ENCODE results near the gene CERS1. TPM values are rescaled to one million over a fixed set of nuclear protein-coding genes. Genes with fewer than 3 reads are reported as not detected.

CERS1 gene
- total and polyA plus RNA-seq, 5 donors, result 1.1 to 1.9 (median 1.3) TPM

- Histone ChIP-seq H3K4me3 (ENCODE audit: low read length) (no peak overlapping the region), H3K9me3 (ENCODE audit: control insufficient read depth, low read length) (no peaks in the 10 kb centered on the region), H3K27ac (ENCODE audit: low read length) (no peak overlapping the region), H3K27me3 (ENCODE audit: control insufficient read depth, insufficient read depth) (no peaks in the 10 kb centered on the region), H3K4me1 (ENCODE audit: control insufficient read depth, insufficient read depth, low read length) (no peaks in the 10 kb centered on the region)
- intact Hi-C loops (cut with DNase I), result loop anchor here in 2 of 4 donors (10.0 kb wide), 1 partner anchor 415 kb away; no protein-coding TSS in a partner anchor
- DNase-seq (peak in 2 of 3 donors; percentile 52 to 75), ATAC-seq (peak; percentile 40 to 57)
- WGBS, result 54% methylated on average over 12 of the region's 12 CpGs
Observed at GRCh38 chr19:18859676-18860301, 36.2 kb downstream of the CERS1 start.

GRCh38 chr19:18858906-18859646 is 36.9 kb downstream of the CERS1 start:
- ATAC-seq (no peak), DNase-seq (no peak)
- intact Hi-C loops (cut with DNase I), result loop anchor here in 1 of 4 donors (10.0 kb wide), 1 partner anchor 414 kb away; no protein-coding TSS in a partner anchor

GRCh38 chr19:18857223-18857622 is 38.7 kb downstream of the CERS1 start:
- Histone ChIP-seq H3K27ac (ENCODE audit: low read length) (no peak overlapping the region), H3K4me1 (ENCODE audit: control insufficient read depth, insufficient read depth, low read length) (no peaks in the 10 kb centered on the region), H3K4me3 (ENCODE audit: low read length) (no peak overlapping the region), H3K9me3 (ENCODE audit: control insufficient read depth, low read length) (no peaks in the 10 kb centered on the region), H3K27me3 (ENCODE audit: control insufficient read depth, insufficient read depth) (no peaks in the 10 kb centered on the region)
- 94% methylated on average over 13 of the region's 13 CpGs for WGBS
- ATAC-seq (no peak), DNase-seq (no peak)
- intact Hi-C loops (cut with DNase I), result loop anchor here in 1 of 4 donors (10.0 kb wide), 1 partner anchor 412 kb away; no protein-coding TSS in a partner anchor

More at GRCh38 chr19:18858906-18859646, 36.9 kb downstream of the CERS1 start:
- Histone ChIP-seq H3K9me3 (ENCODE audit: control insufficient read depth, low read length) (no peaks in the 10 kb centered on the region), H3K27ac (ENCODE audit: low read length) (no peak overlapping the region), H3K27me3 (ENCODE audit: control insufficient read depth, insufficient read depth) (no peaks in the 10 kb centered on the region), H3K4me3 (ENCODE audit: low read length) (no peak overlapping the region), H3K4me1 (ENCODE audit: control insufficient read depth, insufficient read depth, low read length) (no peaks in the 10 kb centered on the region)
- WGBS, result 79% methylated on average over 21 of the region's 21 CpGs

GRCh38 chr19:18856385-18857126 is 39.4 kb downstream of the CERS1 start:
- H3K27ac ChIP-seq (ENCODE audit: low read length), result no peak overlapping the region
- no peak for ATAC-seq
- H3K4me3 ChIP-seq (ENCODE audit: low read length), result no peak overlapping the region
- intact Hi-C loops (cut with DNase I), result loop anchor here in 1 of 4 donors (10.0 kb wide), 1 partner anchor 412 kb away; no protein-coding TSS in a partner anchor
- no peak for DNase-seq
- H3K4me1 ChIP-seq (ENCODE audit: control insufficient read depth, insufficient read depth, low read length), result no peaks in the 10 kb centered on the region
- WGBS, result 87% methylated on average over 22 of the region's 22 CpGs
- H3K27me3 ChIP-seq (ENCODE audit: control insufficient read depth, insufficient read depth), result no peaks in the 10 kb centered on the region
- no peaks in the 10 kb centered on the region for H3K9me3 ChIP-seq (ENCODE audit: control insufficient read depth, low read length)

DNA sequence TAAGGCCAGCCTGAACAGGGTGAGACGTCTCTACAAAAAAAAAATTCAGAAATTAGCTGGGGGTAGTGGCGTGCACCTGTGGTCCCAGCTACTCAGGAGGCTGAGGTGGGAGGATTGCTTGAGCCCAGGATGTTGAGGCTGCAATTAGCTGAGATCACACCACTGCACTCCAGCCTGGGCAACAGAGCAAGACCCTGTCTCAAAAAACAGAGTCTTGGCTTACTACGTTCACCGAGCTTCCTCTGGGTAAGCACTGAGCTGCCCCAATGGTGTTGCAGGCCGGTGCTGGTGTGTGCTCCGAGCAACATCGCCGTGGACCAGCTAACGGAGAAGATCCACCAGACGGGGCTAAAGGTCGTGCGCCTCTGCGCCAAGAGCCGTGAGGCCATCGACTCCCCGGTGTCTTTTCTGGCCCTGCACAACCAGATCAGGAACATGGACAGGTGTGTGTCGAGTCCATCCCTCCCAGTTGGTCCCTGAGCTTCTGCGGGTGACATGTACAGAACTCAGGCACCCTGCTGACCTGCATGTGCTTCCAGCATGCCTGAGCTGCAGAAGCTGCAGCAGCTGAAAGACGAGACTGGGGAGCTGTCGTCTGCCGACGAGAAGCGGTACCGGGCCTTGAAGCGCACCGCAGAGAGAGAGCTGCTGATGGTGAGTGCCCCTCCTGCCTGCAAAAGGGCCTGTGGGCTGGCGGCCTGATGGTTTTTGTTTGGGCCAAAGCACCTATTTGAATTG is 40.1 kb downstream of the CERS1 start:
- H3K27me3 ChIP-seq (ENCODE audit: control insufficient read depth, insufficient read depth), result no peaks in the 10 kb centered on the region
- no peaks in the 10 kb centered on the region for H3K9me3 ChIP-seq (ENCODE audit: control insufficient read depth, low read length)
- H3K4me1 ChIP-seq (ENCODE audit: control insufficient read depth, insufficient read depth, low read length), result peaks cover under 1% of the 10 kb centered on the region
- intact Hi-C loops (cut with DNase I), result loop anchor here in 1 of 4 donors (10.0 kb wide), 1 partner anchor 411 kb away; no protein-coding TSS in a partner anchor
- DNase-seq, result no peak
- no peak overlapping the region for H3K27ac ChIP-seq (ENCODE audit: low read length)
- no peak overlapping the region for H3K4me3 ChIP-seq (ENCODE audit: low read length)
- WGBS, result 91% methylated on average over 27 of the region's 27 CpGs
- no peak for ATAC-seq

GRCh38 chr19:18854982-18855381 is 41.0 kb downstream of the CERS1 start:
- Histone ChIP-seq H3K9me3 (ENCODE audit: control insufficient read depth, low read length) (no peaks in the 10 kb centered on the region), H3K27me3 (ENCODE audit: control insufficient read depth, insufficient read depth) (no peaks in the 10 kb centered on the region), H3K27ac (ENCODE audit: low read length) (no peak overlapping the region), H3K4me1 (ENCODE audit: control insufficient read depth, insufficient read depth, low read length) (peaks cover 7% of the 10 kb centered on the region), H3K4me3 (ENCODE audit: low read length) (no peak overlapping the region)
- intact Hi-C loops (cut with DNase I), result loop anchor here in 1 of 4 donors (10.0 kb wide), 1 partner anchor 410 kb away; no protein-coding TSS in a partner anchor
- 96% methylated on average over 33 of the region's 33 CpGs for WGBS
- DNase-seq (no peak), ATAC-seq (no peak)

DNA sequence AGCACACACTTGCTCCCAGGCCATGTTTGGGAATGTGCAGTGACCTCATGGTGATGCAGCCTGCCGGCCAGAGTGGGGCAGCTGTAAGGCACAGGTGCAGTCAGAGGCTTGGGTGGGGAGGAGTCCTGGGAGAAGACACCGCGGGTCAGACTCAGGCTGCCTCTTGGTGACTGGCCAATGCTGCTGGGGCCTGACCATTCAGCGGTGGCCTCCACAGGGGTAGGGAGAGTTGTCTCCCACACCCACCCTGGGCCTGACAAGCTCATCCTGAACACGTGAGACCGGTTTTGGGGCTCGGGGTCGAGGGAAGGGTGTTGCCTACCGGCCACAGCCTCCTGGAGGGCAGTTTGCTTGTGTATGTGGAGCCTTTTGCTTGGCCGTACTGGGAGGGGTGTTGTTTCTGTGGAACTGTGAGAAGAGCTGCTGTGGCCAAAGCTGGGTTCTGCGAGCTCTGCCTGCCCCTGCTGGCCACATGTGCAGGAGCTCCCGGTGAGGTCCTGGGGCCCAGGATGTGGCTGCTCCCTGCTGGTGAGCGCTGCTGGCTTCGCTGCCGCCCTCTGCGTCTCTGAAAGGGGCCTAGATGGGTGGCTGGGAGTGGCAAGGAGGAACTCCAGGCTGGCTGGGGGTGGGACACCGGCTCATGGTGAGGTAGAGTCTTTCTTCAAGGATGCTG is 42.1 kb downstream of the CERS1 start:
- ATAC-seq, result no peak

GRCh38 chr19:18852648-18853047 is 43.3 kb downstream of the CERS1 start:
- intact Hi-C loops (cut with DNase I), result loop anchor here in 1 of 4 donors (10.0 kb wide), 1 partner anchor 408 kb away; no protein-coding TSS in a partner anchor
- peaks cover 20% of the 10 kb centered on the region for H3K4me1 ChIP-seq (ENCODE audit: control insufficient read depth, insufficient read depth, low read length)
- WGBS, result 85% methylated on average over 12 of the region's 12 CpGs
- ATAC-seq (no peak), DNase-seq (peak in 2 of 3 donors; percentile 12 to 18)
- no peak overlapping the region for H3K27ac ChIP-seq (ENCODE audit: low read length)
- H3K4me3 ChIP-seq (ENCODE audit: low read length), result no peak overlapping the region
- H3K9me3 ChIP-seq (ENCODE audit: control insufficient read depth, low read length), result no peaks in the 10 kb centered on the region
- H3K27me3 ChIP-seq (ENCODE audit: control insufficient read depth, insufficient read depth), result no peaks in the 10 kb centered on the region

More for the DNA sequence above, 42.1 kb downstream of the CERS1 start:
- WGBS, result 87% methylated on average over 17 of the region's 17 CpGs
- Histone ChIP-seq H3K27me3 (ENCODE audit: control insufficient read depth, insufficient read depth) (no peaks in the 10 kb centered on the region), H3K9me3 (ENCODE audit: control insufficient read depth, low read length) (no peaks in the 10 kb centered on the region), H3K4me3 (ENCODE audit: low read length) (no peak overlapping the region), H3K4me1 (ENCODE audit: control insufficient read depth, insufficient read depth, low read length) (peaks cover 15% of the 10 kb centered on the region), H3K27ac (ENCODE audit: low read length) (no peak overlapping the region)
- peak in 1 of 3 donors; percentile 32 for DNase-seq
- intact Hi-C loops (cut with DNase I), result loop anchor here in 1 of 4 donors (10.0 kb wide), 1 partner anchor 409 kb away; no protein-coding TSS in a partner anchor

- 94% methylated on average over 31 of the region's 31 CpGs for WGBS
- Histone ChIP-seq H3K27me3 (ENCODE audit: control insufficient read depth, insufficient read depth) (no peaks in the 10 kb centered on the region), H3K4me1 (ENCODE audit: control insufficient read depth, insufficient read depth, low read length) (peaks cover 21% of the 10 kb centered on the region), H3K4me3 (ENCODE audit: low read length) (no peak overlapping the region), H3K9me3 (ENCODE audit: control insufficient read depth, low read length) (no peaks in the 10 kb centered on the region), H3K27ac (ENCODE audit: low read length) (no peak overlapping the region)
- DNase-seq (peak in 2 of 3 donors; percentile 34 to 49), ATAC-seq (no peak)
- intact Hi-C loops (cut with DNase I), result loop anchor here in 1 of 4 donors (10.0 kb wide), 1 partner anchor 407 kb away; no protein-coding TSS in a partner anchor
Observed at GRCh38 chr19:18851673-18852325, 44.2 kb downstream of the CERS1 start.

Measured in right cardiac atrium (tissue), 5 donors.